Measurements from ENCODE around the gene SLC34A3.

DNA sequence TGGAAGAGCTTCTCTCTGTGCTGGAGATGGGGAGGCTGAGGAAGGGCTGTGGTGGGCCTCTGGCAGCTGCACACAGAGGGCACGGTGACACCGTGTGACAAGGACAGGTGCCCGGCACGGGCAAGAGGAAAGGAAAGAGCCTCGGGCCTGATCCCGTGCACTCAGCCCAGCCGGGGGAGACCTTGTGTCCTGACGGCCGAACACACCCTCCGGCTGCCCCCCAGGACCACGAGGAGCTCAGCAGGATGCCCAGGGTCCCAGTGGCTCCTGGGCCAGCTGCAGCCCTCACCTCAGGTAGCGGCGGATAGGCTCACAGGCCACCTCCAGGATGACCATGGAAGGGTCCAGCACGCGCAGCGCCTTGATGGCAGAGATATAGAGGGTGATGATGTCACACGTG is 47.9 kb upstream of the SLC34A3 start:
- TF ChIP-seq, protein P1, sequence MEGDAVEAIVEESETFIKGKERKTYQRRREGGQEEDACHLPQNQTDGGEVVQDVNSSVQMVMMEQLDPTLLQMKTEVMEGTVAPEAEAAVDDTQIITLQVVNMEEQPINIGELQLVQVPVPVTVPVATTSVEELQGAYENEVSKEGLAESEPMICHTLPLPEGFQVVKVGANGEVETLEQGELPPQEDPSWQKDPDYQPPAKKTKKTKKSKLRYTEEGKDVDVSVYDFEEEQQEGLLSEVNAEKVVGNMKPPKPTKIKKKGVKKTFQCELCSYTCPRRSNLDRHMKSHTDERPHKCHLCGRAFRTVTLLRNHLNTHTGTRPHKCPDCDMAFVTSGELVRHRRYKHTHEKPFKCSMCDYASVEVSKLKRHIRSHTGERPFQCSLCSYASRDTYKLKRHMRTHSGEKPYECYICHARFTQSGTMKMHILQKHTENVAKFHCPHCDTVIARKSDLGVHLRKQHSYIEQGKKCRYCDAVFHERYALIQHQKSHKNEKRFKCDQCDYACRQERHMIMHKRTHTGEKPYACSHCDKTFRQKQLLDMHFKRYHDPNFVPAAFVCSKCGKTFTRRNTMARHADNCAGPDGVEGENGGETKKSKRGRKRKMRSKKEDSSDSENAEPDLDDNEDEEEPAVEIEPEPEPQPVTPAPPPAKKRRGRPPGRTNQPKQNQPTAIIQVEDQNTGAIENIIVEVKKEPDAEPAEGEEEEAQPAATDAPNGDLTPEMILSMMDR (IDR thresholded peaks at IDR 0.05): no peak
- no peak for TF ChIP-seq POLR2A (IDR thresholded peaks at IDR 0.05)

Data from thyroid gland (tissue), 4 donors.